ENCODE measurements around the gene EFCAB8. TPM values are rescaled to one million over a fixed set of nuclear protein-coding genes. Genes with fewer than 3 reads are reported as not detected.

The EFCAB8 gene
- total RNA-seq, 4 donors from 2014 or later = 0.13 to 0.78 TPM; not detected in 2

DNA sequence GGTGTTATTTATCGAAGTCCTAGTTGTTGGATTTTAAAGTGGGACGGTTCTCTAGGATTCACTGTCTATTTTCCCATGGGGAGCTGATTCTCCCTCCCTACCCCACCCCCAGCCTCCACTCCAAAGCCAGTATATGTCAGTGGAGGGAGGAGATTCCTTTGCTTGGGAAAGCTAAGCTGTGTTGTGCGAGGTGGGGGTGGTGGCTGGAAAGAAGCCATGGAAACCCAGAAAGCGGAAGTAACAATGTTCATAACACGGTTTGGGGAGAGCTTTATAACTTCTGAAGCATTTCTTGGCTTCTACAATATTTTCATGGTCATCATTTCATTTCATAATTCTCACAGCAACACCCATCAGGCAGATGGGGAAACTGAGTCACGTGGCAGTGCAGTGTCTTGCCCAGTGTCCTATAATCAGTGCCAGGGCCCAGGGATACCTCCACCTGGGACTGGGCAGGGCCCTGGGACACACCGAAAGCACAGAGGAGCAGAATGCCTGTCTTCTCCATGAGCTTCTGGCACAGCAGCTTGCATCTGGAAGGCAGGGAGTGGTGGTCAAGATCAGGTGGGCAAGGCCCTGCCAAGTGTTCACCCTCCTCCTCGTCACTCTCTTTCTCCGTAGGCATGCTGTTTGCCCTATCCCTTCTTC is 141.0 kb downstream of the EFCAB8 start:
- Histone ChIP-seq H3K9me3 (peaks cover 0 to 14% (median 0%) of the 10 kb centered on the region in 3 donors), H3K36me3 (no peaks in the 10 kb centered on the region), H3K4me3 (no peak overlapping the region), H3K4me1 (no peaks in the 10 kb centered on the region), H3K27me3 (peaks cover 11% of the 10 kb centered on the region), H3K27ac (no peak overlapping the region)
- TF ChIP-seq, protein P1, sequence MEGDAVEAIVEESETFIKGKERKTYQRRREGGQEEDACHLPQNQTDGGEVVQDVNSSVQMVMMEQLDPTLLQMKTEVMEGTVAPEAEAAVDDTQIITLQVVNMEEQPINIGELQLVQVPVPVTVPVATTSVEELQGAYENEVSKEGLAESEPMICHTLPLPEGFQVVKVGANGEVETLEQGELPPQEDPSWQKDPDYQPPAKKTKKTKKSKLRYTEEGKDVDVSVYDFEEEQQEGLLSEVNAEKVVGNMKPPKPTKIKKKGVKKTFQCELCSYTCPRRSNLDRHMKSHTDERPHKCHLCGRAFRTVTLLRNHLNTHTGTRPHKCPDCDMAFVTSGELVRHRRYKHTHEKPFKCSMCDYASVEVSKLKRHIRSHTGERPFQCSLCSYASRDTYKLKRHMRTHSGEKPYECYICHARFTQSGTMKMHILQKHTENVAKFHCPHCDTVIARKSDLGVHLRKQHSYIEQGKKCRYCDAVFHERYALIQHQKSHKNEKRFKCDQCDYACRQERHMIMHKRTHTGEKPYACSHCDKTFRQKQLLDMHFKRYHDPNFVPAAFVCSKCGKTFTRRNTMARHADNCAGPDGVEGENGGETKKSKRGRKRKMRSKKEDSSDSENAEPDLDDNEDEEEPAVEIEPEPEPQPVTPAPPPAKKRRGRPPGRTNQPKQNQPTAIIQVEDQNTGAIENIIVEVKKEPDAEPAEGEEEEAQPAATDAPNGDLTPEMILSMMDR (IDR thresholded peaks at IDR 0.05) = no peak
- TF ChIP-seq EP300 (IDR thresholded peaks at IDR 0.05) (no peak), POLR2A (IDR thresholded peaks at IDR 0.05) (no peak), POLR2AphosphoS5 (IDR thresholded peaks at IDR 0.05) (no peak)
- ATAC-seq = no peak
- WGBS, 2 donors (ENCODE audit: low coverage in 1 of 2) = 58 to 60% methylated on average over 6 of the region's 9 CpGs

DNA sequence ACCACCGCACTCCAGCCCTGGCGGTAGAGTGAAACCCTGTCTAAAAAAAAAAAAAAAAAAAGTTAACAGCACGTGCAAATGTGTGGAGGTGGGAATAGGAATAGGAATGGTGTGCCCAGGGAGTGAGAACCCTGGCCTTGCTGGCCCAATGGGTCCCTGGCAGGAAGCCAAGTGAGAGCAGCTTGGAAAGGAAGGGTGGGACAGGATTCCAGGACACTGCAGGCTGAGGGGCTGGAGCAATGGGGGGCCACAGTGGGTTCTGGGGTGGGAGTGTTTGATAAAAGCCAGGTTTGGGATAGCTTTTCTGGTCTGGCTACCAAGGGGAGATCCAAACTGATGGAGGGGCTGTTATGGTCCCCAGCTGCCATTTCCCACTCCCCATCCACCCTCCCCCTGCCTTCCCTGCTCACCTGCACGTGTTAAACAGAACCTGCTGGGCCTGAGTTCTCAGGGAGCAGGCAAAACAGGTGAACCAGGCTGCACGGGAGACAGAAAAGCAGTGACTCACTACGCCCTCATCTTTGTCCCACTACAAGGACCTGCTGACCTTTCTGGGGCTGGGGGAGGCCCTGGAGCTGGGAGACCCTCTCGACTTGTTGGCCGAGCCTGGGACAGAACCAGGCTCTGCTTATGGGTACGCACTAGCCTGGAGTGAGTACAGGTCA is 142.2 kb downstream of the EFCAB8 start:
- no peak for TF ChIP-seq POLR2AphosphoS5 (IDR thresholded peaks at IDR 0.05)
- no peak for TF ChIP-seq EP300 (IDR thresholded peaks at IDR 0.05)

DNA sequence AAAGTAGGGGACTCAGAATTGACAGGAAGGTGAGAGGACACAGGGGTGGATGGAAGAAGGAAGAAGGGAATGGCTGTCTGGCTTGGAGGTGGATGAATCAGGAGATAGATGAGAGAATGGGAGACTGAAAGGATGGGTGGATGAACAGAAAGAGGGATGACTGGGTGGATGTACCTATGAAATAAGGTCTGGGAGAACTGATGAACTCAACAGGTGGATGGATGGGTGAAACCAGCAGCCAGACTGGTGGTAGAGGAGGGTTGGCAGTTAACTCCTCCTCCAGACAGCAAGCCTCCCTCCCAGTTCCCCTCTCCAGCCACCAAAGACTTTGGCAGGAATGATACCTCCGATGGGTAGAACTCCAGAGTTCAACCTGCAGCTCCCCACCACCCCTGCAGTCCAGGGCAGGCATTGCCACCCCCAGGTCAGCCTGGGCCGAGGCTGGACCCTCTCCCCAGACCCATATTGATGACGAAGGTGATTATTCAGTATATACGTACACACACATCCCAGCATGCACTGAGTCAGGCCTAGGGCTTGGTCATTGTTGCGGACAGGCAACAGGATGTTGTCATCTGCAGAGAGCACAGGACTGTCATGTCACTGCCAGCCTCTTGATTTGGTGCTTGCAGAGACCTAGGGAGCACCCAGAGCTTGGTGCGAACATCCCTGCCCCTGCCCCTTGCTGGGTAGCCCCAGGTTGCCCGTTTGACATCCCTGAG is 143.5 kb downstream of the EFCAB8 start:
- 100% methylated on average over 2 of the region's 7 CpGs; no CpG with 5 or more reads in 1 of the 2 donors for WGBS, 2 donors (ENCODE audit: low coverage in 1 of 2)
- Histone ChIP-seq H3K27me3 (peaks cover 8% of the 10 kb centered on the region), H3K27ac (no peak overlapping the region), H3K9me3 (peaks cover 0 to 15% (median 0%) of the 10 kb centered on the region in 3 donors), H3K4me1 (no peaks in the 10 kb centered on the region), H3K4me3 (no peak overlapping the region), H3K36me3 (no peaks in the 10 kb centered on the region)
- ATAC-seq = no peak
- TF ChIP-seq, protein P1 (IDR thresholded peaks at IDR 0.05) = no peak
- TF ChIP-seq POLR2AphosphoS5 (IDR thresholded peaks at IDR 0.05) (no peak), POLR2A (IDR thresholded peaks at IDR 0.05) (no peak), EP300 (IDR thresholded peaks at IDR 0.05) (no peak)

More for the DNA sequence above, 142.2 kb downstream of the EFCAB8 start:
- Histone ChIP-seq H3K27ac (no peak overlapping the region), H3K9me3 (peaks cover 0 to 14% (median 0%) of the 10 kb centered on the region in 3 donors), H3K27me3 (peaks cover 8% of the 10 kb centered on the region), H3K36me3 (no peaks in the 10 kb centered on the region), H3K4me3 (no peak overlapping the region), H3K4me1 (no peaks in the 10 kb centered on the region)
- ATAC-seq = no peak
- 52 to 62% methylated on average over 4 to 5 of the region's 9 CpGs for WGBS, 2 donors (ENCODE audit: low coverage in 1 of 2)

DNA sequence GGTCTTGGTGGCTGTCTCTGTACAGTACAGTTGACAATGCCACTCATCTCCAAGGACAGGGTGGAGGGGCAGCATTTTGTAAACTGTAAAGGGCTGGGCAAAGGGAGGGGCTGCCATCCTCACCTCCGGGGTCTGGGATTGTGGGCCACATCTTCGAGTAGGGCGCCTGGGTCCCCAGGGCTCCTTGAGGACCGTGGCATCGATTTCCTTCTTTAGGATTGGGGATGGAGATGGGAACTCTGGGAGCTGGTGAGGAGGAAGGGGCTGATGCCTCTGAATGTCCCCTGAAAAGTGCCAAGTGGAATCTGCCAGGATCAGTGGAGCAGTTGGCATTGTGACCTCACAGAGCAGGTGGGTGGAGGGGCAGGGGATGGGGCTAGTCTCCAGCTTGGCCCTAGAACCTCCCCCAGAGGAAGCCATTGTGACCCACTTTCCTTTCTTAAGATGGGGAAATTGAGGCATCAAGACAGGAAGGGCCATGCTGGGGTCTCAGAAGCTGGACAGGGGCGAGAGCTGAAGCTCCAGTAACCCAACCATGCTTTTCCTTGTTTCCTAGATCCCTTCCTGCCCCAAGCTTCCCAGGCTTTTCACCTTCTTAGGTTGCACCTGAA is 145.5 kb downstream of the EFCAB8 start, which contains the start of gene SUN5:
TSS of gene SUN5 (minus strand) at position 293 of the 611 bp plus-strand sequence. CDS start at position 200, 93 bp downstream.
- H3K27me3 ChIP-seq = peaks cover 3% of the 10 kb centered on the region
- 56 to 57% methylated on average over 1 of the region's 6 CpGs for WGBS, 2 donors (ENCODE audit: low coverage in 1 of 2)
- no peaks in the 10 kb centered on the region for H3K36me3 ChIP-seq
- no peak for TF ChIP-seq EP300 (IDR thresholded peaks at IDR 0.05)
- TF ChIP-seq, protein P1 (IDR thresholded peaks at IDR 0.05) = no peak
- no peak for TF ChIP-seq POLR2A (IDR thresholded peaks at IDR 0.05)
- TF ChIP-seq POLR2AphosphoS5 (IDR thresholded peaks at IDR 0.05) = no peak
- H3K27ac ChIP-seq = no peak within 1 kb of the TSS
- peaks cover 0 to 15% (median 0%) of the 10 kb centered on the region in 3 donors for H3K9me3 ChIP-seq
- no peak within 1 kb of the TSS for H3K4me3 ChIP-seq
- no peaks in the 10 kb centered on the region for H3K4me1 ChIP-seq
- no peak for ATAC-seq

DNA sequence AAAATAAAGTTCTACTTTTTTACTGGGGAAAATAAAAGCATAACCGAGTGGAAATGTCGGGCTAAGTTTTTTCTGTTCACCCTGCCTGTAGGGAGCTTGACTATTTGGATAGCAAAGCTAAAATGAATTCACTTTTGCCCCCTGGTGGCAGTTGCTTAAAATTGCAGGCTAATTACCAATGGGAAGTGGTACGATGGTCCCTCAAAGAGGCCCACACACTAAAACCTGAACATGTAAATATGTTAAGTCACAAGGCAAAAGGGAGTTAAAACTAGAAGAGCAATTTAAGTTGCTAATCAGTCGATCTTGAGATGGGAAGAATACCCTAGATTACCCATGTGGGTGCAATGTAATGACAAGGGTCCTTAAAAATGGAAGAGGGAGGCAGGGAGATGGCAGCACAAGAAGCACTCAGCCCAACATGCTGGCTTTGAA is 146.4 kb downstream of the EFCAB8 start:
- ATAC-seq = no peak
- Histone ChIP-seq H3K4me3 (no peak overlapping the region), H3K27ac (no peak overlapping the region), H3K36me3 (no peaks in the 10 kb centered on the region), H3K27me3 (no peaks in the 10 kb centered on the region), H3K9me3 (peaks cover 0 to 15% (median 0%) of the 10 kb centered on the region in 3 donors), H3K4me1 (no peaks in the 10 kb centered on the region)
- no peak for TF ChIP-seq POLR2AphosphoS5 (IDR thresholded peaks at IDR 0.05)
- TF ChIP-seq POLR2A (IDR thresholded peaks at IDR 0.05) = no peak
- no peak for TF ChIP-seq EP300 (IDR thresholded peaks at IDR 0.05)
- TF ChIP-seq, protein P1 (IDR thresholded peaks at IDR 0.05) = no peak
- WGBS, 2 donors (ENCODE audit: low coverage in 1 of 2) = 38 to 45% methylated on average over 2 to 4 of the region's 4 CpGs
